Ishikawa (cell line): ENCODE results near the gene C16orf74.

Experiments
- CEBPB ChIP-seq: IDR thresholded peaks from 2 replicates; pipeline ENCODE4 v1.6.1; 2012
- CREB1 ChIP-seq: IDR thresholded peaks from 2 replicates; pipeline ENCODE4 v1.6.1; 2012; ENCODE audit warnings: low read depth
- EGR1 ChIP-seq: IDR thresholded peaks from 2 replicates; pipeline ENCODE4 v1.6.1; 2012
- EP300 ChIP-seq: IDR thresholded peaks from 2 replicates; pipeline ENCODE4 v1.6.1; 2012; ENCODE audit warnings: borderline replicate concordance
- FOXM1 ChIP-seq: IDR thresholded peaks from 2 replicates; pipeline ENCODE4 v1.6.1; 2012; ENCODE audit warnings: low read depth, borderline replicate concordance
- NFIC ChIP-seq: IDR thresholded peaks from 2 replicates; pipeline ENCODE4 v1.6.1; 2012
- RAD21 ChIP-seq: IDR thresholded peaks from 2 replicates; pipeline ENCODE4 v1.6.1; 2012; ENCODE audit warnings: low read depth
- TAF1 ChIP-seq: IDR thresholded peaks from 2 replicates; pipeline ENCODE4 v1.6.1; 2012; ENCODE audit warnings: low read depth, mild to moderate bottlenecking
- TCF12 ChIP-seq: IDR thresholded peaks from 2 replicates; pipeline ENCODE4 v1.6.1; 2012; ENCODE audit warnings: low read depth
- TEAD4 ChIP-seq: IDR thresholded peaks from 2 replicates; pipeline ENCODE4 v1.6.1; 2012
- YY1 ChIP-seq: IDR thresholded peaks from 2 replicates; pipeline ENCODE4 v1.6.1; 2012; ENCODE audit warnings: low read depth
- ZBTB7A ChIP-seq: IDR thresholded peaks from 2 replicates; pipeline ENCODE4 v1.6.1; 2012; ENCODE audit warnings: low read depth
- TF ChIP-seq, protein P1 (sequence below): IDR thresholded peaks from 2 replicates; pipeline ENCODE4 v1.6.1; 2012
- TF ChIP-seq, protein P2 (sequence below): IDR thresholded peaks from 2 replicates; pipeline ENCODE4 v1.6.1; 2012
- TF ChIP-seq, protein P3 (sequence below): IDR thresholded peaks from 2 replicates; pipeline ENCODE4 v1.6.1; 2012; ENCODE audit warnings: low read depth, mild to moderate bottlenecking

C16orf74 gene

DNA sequence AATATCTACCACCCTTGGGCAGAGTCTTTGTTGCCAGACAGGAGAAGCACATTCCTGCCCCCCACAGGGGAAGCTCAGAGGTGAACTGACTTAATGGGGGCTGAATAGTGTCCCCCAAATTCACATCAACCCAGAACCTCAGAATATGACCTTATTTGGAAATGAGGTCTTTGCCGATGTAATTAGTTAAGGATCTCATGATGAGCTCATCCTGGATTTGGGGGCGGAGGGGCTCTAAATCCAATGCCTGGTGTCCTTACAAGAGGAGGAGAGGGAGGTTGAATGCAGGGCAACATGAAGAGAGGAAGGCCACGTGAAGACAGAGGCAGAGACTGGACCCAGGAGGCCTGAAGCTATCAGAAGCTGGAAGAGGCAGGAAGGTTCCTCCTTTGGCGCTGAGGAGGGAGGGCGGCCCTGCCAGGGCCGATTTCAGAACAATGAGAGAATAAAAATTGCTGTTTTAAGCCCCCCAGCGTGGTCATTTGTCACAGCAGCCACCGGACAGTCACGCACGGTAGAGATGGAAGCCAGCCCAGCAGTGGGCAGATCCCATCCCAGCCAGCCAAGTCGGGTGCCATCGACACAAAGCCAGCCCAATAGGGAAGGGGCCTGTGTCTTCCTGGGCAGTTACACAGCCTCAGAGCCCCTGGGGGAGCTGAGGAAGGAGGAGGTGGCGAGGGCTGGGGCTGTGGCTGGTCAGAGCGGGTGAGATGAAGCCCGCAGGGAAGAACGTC lies 21.3 kb downstream of the C16orf74 start:
- TF ChIP-seq, protein P1, sequence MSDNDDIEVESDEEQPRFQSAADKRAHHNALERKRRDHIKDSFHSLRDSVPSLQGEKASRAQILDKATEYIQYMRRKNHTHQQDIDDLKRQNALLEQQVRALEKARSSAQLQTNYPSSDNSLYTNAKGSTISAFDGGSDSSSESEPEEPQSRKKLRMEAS: no peak
- TF ChIP-seq RAD21: no peak
- no peak for TF ChIP-seq YY1
- TF ChIP-seq, protein P2, sequence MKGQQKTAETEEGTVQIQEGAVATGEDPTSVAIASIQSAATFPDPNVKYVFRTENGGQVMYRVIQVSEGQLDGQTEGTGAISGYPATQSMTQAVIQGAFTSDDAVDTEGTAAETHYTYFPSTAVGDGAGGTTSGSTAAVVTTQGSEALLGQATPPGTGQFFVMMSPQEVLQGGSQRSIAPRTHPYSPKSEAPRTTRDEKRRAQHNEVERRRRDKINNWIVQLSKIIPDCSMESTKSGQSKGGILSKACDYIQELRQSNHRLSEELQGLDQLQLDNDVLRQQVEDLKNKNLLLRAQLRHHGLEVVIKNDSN: no peak
- no peak for TF ChIP-seq TAF1
- no peak for TF ChIP-seq NFIC
- no peak for TF ChIP-seq TEAD4
- TF ChIP-seq FOXM1: no peak
- TF ChIP-seq EGR1: no peak
- TF ChIP-seq CREB1: no peak
- TF ChIP-seq EP300: no peak

DNA sequence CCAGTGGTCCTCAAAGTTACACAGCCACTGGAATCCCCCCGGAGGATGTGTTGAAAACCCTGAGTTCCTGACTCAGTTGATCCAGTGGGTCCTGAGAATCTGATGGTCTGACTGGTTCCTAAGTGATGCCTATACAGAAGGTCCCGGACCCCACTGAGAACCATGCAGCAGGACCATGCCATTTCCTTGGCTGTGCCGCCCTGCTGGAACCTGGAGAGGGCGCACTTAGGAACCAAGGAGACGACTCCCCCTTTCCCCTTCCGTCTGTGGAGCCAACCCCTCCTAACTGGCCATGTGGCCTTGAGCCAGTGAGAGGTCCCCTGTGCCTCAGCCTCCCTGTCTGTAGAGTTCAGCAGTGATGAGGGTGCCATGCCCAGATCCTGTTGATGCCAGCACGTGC lies 22.0 kb downstream of the C16orf74 start:
- no peak for TF ChIP-seq FOXM1
- no peak for TF ChIP-seq YY1
- TF ChIP-seq NFIC: no peak
- no peak for TF ChIP-seq EGR1
- no peak for TF ChIP-seq ZBTB7A
- TF ChIP-seq, protein P2: no peak
- TF ChIP-seq CEBPB: no peak
- TF ChIP-seq, protein P3, sequence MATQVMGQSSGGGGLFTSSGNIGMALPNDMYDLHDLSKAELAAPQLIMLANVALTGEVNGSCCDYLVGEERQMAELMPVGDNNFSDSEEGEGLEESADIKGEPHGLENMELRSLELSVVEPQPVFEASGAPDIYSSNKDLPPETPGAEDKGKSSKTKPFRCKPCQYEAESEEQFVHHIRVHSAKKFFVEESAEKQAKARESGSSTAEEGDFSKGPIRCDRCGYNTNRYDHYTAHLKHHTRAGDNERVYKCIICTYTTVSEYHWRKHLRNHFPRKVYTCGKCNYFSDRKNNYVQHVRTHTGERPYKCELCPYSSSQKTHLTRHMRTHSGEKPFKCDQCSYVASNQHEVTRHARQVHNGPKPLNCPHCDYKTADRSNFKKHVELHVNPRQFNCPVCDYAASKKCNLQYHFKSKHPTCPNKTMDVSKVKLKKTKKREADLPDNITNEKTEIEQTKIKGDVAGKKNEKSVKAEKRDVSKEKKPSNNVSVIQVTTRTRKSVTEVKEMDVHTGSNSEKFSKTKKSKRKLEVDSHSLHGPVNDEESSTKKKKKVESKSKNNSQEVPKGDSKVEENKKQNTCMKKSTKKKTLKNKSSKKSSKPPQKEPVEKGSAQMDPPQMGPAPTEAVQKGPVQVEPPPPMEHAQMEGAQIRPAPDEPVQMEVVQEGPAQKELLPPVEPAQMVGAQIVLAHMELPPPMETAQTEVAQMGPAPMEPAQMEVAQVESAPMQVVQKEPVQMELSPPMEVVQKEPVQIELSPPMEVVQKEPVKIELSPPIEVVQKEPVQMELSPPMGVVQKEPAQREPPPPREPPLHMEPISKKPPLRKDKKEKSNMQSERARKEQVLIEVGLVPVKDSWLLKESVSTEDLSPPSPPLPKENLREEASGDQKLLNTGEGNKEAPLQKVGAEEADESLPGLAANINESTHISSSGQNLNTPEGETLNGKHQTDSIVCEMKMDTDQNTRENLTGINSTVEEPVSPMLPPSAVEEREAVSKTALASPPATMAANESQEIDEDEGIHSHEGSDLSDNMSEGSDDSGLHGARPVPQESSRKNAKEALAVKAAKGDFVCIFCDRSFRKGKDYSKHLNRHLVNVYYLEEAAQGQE: no peak
- TF ChIP-seq RAD21: no peak
- TF ChIP-seq, protein P1: no peak
- no peak for TF ChIP-seq CREB1
- TF ChIP-seq EP300: no peak
- no peak for TF ChIP-seq TEAD4
- TF ChIP-seq TCF12: no peak
- TF ChIP-seq TAF1: no peak

DNA sequence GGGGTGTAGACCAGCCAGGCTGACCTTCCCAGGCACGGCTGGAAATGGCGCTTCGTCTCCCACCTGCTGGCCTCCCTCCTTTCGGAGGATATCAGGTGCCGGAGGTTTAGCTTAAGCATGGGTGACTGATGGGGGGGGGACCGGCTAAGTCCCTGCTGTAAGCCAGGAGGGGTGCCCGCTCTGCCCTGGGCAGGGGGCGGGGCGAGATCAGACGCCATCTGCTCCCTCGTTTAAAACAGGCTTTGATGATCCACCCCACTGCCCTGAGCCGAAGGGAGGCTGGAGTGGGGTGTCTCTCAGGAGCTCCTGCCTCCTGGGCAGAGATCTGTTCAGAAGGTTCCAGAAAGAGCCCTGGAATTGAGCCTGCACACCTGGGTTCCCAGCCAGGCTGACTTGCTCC lies 26.0 kb downstream of the C16orf74 start:
- TF ChIP-seq CEBPB: no peak
- TF ChIP-seq, protein P2: no peak
- TF ChIP-seq EGR1: no peak
- no peak for TF ChIP-seq YY1
- TF ChIP-seq RAD21: no peak
- TF ChIP-seq EP300: no peak
- no peak for TF ChIP-seq TAF1
- no peak for TF ChIP-seq TCF12

DNA sequence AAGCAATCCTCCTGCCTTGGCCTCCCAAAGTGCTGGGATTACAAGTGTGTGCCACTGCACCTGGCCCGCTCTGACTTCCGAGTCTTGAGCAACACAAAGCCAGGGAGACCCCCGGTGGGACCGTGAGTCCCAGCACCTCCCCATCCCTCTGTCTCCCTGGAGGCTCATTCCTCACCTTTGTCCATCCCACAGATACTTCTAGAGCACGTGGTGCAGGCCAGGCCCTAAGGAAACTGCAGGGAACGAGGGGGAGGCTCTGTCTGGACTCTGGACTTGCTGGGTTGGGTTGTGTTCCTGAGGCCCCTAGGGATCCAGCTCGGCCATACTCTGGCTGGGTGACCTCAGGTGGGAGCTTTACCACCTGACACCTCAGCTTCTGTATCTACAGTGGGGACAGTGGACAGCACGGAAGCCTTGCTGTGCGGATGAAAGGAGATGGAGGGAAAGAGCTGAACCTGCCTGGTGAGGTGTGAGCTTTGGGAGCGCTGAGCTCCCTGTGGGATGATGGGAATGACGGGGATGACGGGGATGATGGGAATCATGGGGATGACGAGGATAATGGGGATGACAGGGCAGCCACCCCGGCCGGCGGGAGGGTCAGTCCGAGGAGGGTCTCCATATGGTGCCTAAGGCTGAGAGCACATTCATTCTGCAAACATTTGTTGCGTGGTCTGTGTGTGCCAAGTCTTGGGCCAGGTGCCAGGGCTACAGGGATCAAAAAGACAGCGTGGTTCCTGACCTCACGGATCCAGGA lies 26.6 kb downstream of the C16orf74 start:
- no peak for TF ChIP-seq CREB1
- no peak for TF ChIP-seq TCF12
- no peak for TF ChIP-seq YY1
- TF ChIP-seq, protein P2: no peak
- no peak for TF ChIP-seq TEAD4
- no peak for TF ChIP-seq RAD21
- TF ChIP-seq, protein P1: no peak
- TF ChIP-seq TAF1: no peak
- TF ChIP-seq, protein P3: no peak
- no peak for TF ChIP-seq NFIC
- no peak for TF ChIP-seq EP300
- TF ChIP-seq EGR1: no peak
- no peak for TF ChIP-seq CEBPB
- TF ChIP-seq FOXM1: no peak
- no peak for TF ChIP-seq ZBTB7A
